HepG2 (cell line): ENCODE measurements around the gene SH3PXD2A. TPM values are rescaled to one million over a fixed set of nuclear protein-coding genes. Genes with fewer than 3 reads are reported as not detected.

ENCODE experiments used
- ATAC-seq: fragments of 200-7000 bp; cut with Tn5 transposase; 3 replicates; pipeline ENCODE4 v1.9.1; 2020; ENCODE audit warnings: mild to moderate bottlenecking, moderate library complexity
- BruUV-seq: library from RNA; stranded (reverse); fragments of 400-500 nt; replicated peaks from 2 replicates; lab custom pipeline; 2021; lab: Mats Ljungman, UMichigan
- CTCF ChIA-PET: fragments of 300-600 bp; formaldehyde crosslinking; extraction: SDS; loops from one replicate; lab custom pipeline; 2021; ENCODE audit warnings: low total read pairs, inconsistent platforms, low intra/inter-chr PET ratio; lab: Yijun Ruan, JAX
- POLR2A ChIA-PET: fragments of 350-600 bp; sonication (Branson Sonifier 250); formaldehyde crosslinking; loops from one replicate; lab custom pipeline; 2020; ENCODE audit warnings: antibody characterized with exemption, inconsistent platforms; lab: Yijun Ruan, JAX
- DNase-seq: peaks from one replicate; pipeline ENCODE4 v3.0.0-alpha.2; 2015; ENCODE audit warnings: low spot score
- FAIRE-seq: peaks from 3 replicates; lab custom pipeline; 2011; peaks lifted over from hg19 to GRCh38; lab: Jason Lieb, UNC
- H2AFZ ChIP-seq: one replicate; pipeline ENCODE4 v1.6.1; 2011; ENCODE audit warnings: low read length, inconsistent platforms
- H3K27ac ChIP-seq: fragments of 300-600 bp; 3 replicates; pipeline ENCODE4 v1.8.0; 2011; ENCODE audit warnings: mixed run types, mild to moderate bottlenecking, mixed read lengths, low read length, inconsistent platforms; ENCODE audit not compliant: insufficient read depth; ENCODE audit errors: extremely low read length
- H3K27me3 ChIP-seq, 2 experiments: fragments of 200-600 bp in 1 of 2; 2 replicates in 1 of 2; 3 replicates in 1 of 2; pipeline versions ENCODE4 v1.6.0 to v1.8.0; 2011; ENCODE audit warnings: low read length in 2 of 2, mild to moderate bottlenecking in 2 of 2, moderate library complexity in 2 of 2, inconsistent platforms in 1 of 2; ENCODE audit not compliant: insufficient read depth in 2 of 2, control insufficient read depth in 1 of 2
- H3K36me3 ChIP-seq, 2 experiments: fragments of 200-600 bp in 1 of 2; replicated peaks in 1 of 2; 2 replicates in 1 of 2; 3 replicates in 1 of 2; pipeline versions ENCODE4 v1.5.1 to v1.8.0; 2011; ENCODE audit warnings: low read length in 2 of 2, inconsistent platforms in 1 of 2; ENCODE audit not compliant: insufficient read depth in 2 of 2, control insufficient read depth in 1 of 2
- H3K4me1 ChIP-seq: 2 replicates; pipeline ENCODE4 v1.5.1; 2012; ENCODE audit warnings: low read length, inconsistent platforms; ENCODE audit not compliant: insufficient read depth
- H3K4me2 ChIP-seq: 2 replicates; pipeline ENCODE4 v1.6.0; 2011; ENCODE audit warnings: low read depth, low read length, inconsistent platforms
- H3K4me3 ChIP-seq, 3 experiments: fragments of 200-600 bp in 1 of 3; sonication (generic), shearing (Covaris generic) in 1 of 3; replicated peaks in 1 of 3; 2 replicates each; pipeline ENCODE4 v1.5.1; 2011 to 2016; ENCODE audit warnings: low read length in 3 of 3, inconsistent platforms in 2 of 3, low read depth in 2 of 3, mild to moderate bottlenecking in 2 of 3, control low read depth in 1 of 3, mixed read lengths in 1 of 3; ENCODE audit not compliant: insufficient read depth in 1 of 3
- H3K79me2 ChIP-seq: one replicate; pipeline ENCODE4 v1.6.1; 2011; ENCODE audit warnings: low read length, inconsistent platforms; ENCODE audit not compliant: insufficient read depth
- H3K9ac ChIP-seq: 2 replicates; pipeline ENCODE4 v1.6.0; 2011; ENCODE audit warnings: mild to moderate bottlenecking, low read depth, low read length, inconsistent platforms; ENCODE audit not compliant: insufficient read depth
- H3K9me3 ChIP-seq: 2 replicates; pipeline ENCODE4 v1.5.1; 2012; ENCODE audit warnings: mild to moderate bottlenecking, low read length
- H4K20me1 ChIP-seq: 2 replicates; pipeline ENCODE4 v1.6.0; 2011; ENCODE audit warnings: inconsistent platforms, mild to moderate bottlenecking, low read length, moderate library complexity; ENCODE audit not compliant: insufficient read depth
- FOSL2 ChIP-seq: sonication (generic); formaldehyde crosslinking; IDR thresholded peaks from 2 replicates; pipeline ENCODE4 v1.4.0; 2020; ENCODE audit warnings: missing genetic modification reagents
- GABPA ChIP-seq, 2 experiments: IDR thresholded peaks; 2 replicates each; pipeline ENCODE4 v1.6.1; 2011 to 2016; ENCODE audit warnings: low read depth in 2 of 2, low read length in 1 of 2, missing biosample characterization in 1 of 2, missing genetic modification characterization in 1 of 2
- GATA4 ChIP-seq: sonication (generic); IDR thresholded peaks from 2 replicates; pipeline ENCODE4 v1.6.1; 2016; ENCODE audit warnings: antibody characterized with exemption, low read depth, borderline replicate concordance
- PHF5A ChIP-seq: IDR thresholded peaks from one replicate; pipeline ENCODE4 v1.6.1; 2018; ENCODE audit warnings: low read depth, missing genetic modification reagents; ENCODE audit not compliant: unreplicated experiment
- RBM22 ChIP-seq: fragments of 200-400 bp; formaldehyde crosslinking; optimal IDR thresholded peaks from 2 replicates; pipeline ENCODE3; 2017; ENCODE audit warnings: mild to moderate bottlenecking, low read length, moderate library complexity
- ZBTB38 ChIP-seq: sonication (generic); formaldehyde crosslinking; IDR thresholded peaks from 2 replicates; pipeline ENCODE4 v1.5.1; 2020; ENCODE audit warnings: mild to moderate bottlenecking, missing genetic modification reagents
- ZC3H13 ChIP-seq: sonication (generic); formaldehyde crosslinking; IDR thresholded peaks from 2 replicates; pipeline ENCODE4 v1.8.1; 2023; ENCODE audit warnings: mild to moderate bottlenecking, missing genetic modification reagents, moderate library complexity
- ZNF326 ChIP-seq: sonication (generic); formaldehyde crosslinking; IDR thresholded peaks from 2 replicates; pipeline ENCODE4 v1.4.0; 2020; ENCODE audit warnings: missing genetic modification reagents, borderline replicate concordance
- ZNF777 ChIP-seq: sonication (generic); formaldehyde crosslinking; IDR thresholded peaks from 2 replicates; pipeline ENCODE4 v1.4.0; 2020; ENCODE audit warnings: missing genetic modification reagents
- WGBS: methylation state at CpG from one replicate; pipeline ENCODE4 v1.1.6; 2017; ENCODE audit warnings: low lambda C conversion rate; 5-methylcytosine and 5-hydroxymethylcytosine counted together
- in situ Hi-C: cut with HindIII; loops from 2 replicates; pipeline ENCODE4 v1.10.0; 2017; ENCODE audit warnings: low pct_unique_long_range_greater_than_20kb; ENCODE audit not compliant: extremely low pct_ligation_motif_present
- intact Hi-C: fragments of 100-400 bp; cut with micrococcal nuclease; formaldehyde crosslinking; loops from one replicate; pipeline ENCODE4 v1.10.0; 2022; ENCODE audit not compliant: unreplicated experiment
- polyA plus RNA-seq, 8 experiments: library from polyadenylated mRNA; depleted of rRNA in 3 of 8; stranded (reverse) in 7 of 8; unstranded in 1 of 8; fragments of >200 nt; fragmentation: Illumina TruSeq in 4 of 8; extraction: Trizol in 4 of 8; gene quantifications; 2 replicates each; pipeline versions ENCODE4 v1.2.1 to v1.2.3, GENCODE V29; 2011 to 2016; ENCODE audit warnings: low read depth in 4 of 8, missing spikeins in 1 of 8, mixed read lengths in 1 of 8; ENCODE audit not compliant: insufficient read depth in 1 of 8
- total RNA-seq, 5 experiments: library from RNA; depleted of rRNA; stranded (reverse); fragments of >200 nt; fragmentation: Illumina TruSeq; extraction: Trizol; gene quantifications; 2 replicates each; pipeline ENCODE4 v1.2.3, GENCODE V29; 2016; ENCODE audit warnings: low read depth in 1 of 5
- TF ChIP-seq, protein P1 (sequence below): sonication (generic); formaldehyde crosslinking; IDR thresholded peaks from 2 replicates; pipeline ENCODE4 v1.5.0; 2020; ENCODE audit warnings: missing genetic modification reagents

The SH3PXD2A gene
- total and polyA plus RNA-seq, 2 of the 13 experiments (the other 11 are each of a cell fraction or from before 2014, with no cell fraction given), result 11.1 to 11.3 TPM

- DNase-seq, result no peak
- H3K4me3 ChIP-seq, result no peak overlapping the region
- TF ChIP-seq ZNF777 (CRISPR knock-in tag) (no peak), RBM22 (peak; percentile 22)
- TF ChIP-seq, all 625 proteins: peak for 1
- Histone ChIP-seq H3K27me3 (no peaks in the 10 kb centered on the region), H4K20me1 (peaks cover 8% of the 10 kb centered on the region; the same call in 1 of the 2 replicates), H3K79me2 (no peaks in the 10 kb centered on the region), H3K4me2 (no peak overlapping the region), H3K9ac (no peak overlapping the region), H3K36me3 (peaks cover 24 to 72% of the 10 kb centered on the region in 2 experiments), H2AFZ (no peak overlapping the region), H3K27ac (no peak overlapping the region), H3K4me1 (peaks cover 18% of the 10 kb centered on the region), H3K9me3 (no peaks in the 10 kb centered on the region)
- intact Hi-C loops, result no loop called here
- WGBS, result 97% methylated on average over 6 of the region's 6 CpGs
- ChIA-PET CTCF (no interaction called here), POLR2A (no interaction called here)
- no TSS peak for BruUV-seq
- no peak for ATAC-seq
- in situ Hi-C loops, result no loop called here
- no peak for FAIRE-seq
Measured at GRCh38 chr10:103708627-103709288, 146.6 kb downstream of the SH3PXD2A start.

DNA sequence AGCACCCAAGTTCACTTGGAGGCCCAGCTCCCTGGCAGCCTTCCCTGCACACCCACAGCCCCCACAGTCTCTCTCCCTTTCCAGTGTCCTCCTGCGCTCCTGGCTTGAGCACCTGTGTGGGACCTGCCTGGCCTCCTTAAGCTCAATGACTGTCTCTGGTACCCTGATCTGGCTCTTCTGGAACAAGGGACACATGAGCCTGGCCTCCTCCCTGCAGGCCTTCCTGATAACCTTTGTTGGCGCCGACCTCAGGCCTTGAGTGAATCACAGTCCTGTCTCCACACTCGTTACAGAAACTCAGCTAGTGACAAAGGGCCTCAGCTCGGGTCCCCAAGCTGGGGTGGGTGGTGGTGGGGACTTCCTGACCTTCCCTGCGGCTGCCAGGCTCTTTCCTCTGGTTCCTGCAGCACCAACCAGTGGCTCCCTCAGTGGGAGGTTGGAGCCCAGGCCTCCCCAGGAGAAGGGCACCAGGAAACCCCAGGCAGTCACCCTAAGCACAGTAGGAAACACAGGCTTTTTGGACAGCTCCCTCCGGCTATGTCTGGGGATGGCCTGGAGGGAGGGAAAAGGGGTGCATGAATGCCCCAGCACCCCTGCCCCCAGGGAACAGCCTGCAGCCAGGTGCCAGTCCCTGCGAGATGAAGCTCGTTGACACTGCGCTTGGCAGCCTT lies 147.3 kb downstream of the SH3PXD2A start:
- WGBS, result 89% methylated on average over 6 of the region's 10 CpGs
- H3K27me3 ChIP-seq, result no peaks in the 10 kb centered on the region
- H3K36me3 ChIP-seq, result peaks cover 24 to 77% of the 10 kb centered on the region in 2 experiments
- in situ Hi-C loops (no loop called here), intact Hi-C loops (no loop called here)
- no peak for FAIRE-seq
- no peaks in the 10 kb centered on the region for H3K9me3 ChIP-seq
- ChIA-PET CTCF (no interaction called here), POLR2A (no interaction called here)
- no TSS peak for BruUV-seq
- H3K27ac ChIP-seq, result no peak overlapping the region
- no peak overlapping the region for H3K9ac ChIP-seq
- DNase-seq, result no peak
- no peak overlapping the region for H3K4me2 ChIP-seq
- peaks cover 5% of the 10 kb centered on the region; the same call in 1 of the 2 replicates for H4K20me1 ChIP-seq
- H3K4me1 ChIP-seq, result peaks cover 11% of the 10 kb centered on the region
- H3K4me3 ChIP-seq, result no peak overlapping the region
- no peaks in the 10 kb centered on the region for H3K79me2 ChIP-seq
- ATAC-seq, result no peak
- no peak overlapping the region for H2AFZ ChIP-seq
- TF ChIP-seq GATA4 (no peak), FOSL2 (CRISPR knock-in tag) (no peak), PHF5A (no peak), ZC3H13 (CRISPR knock-in tag) (no peak), GABPA (IDR thresholded peaks at IDR 0.05; ENCODE audit: low read depth, low read length) (no peak), GABPA (CRISPR knock-in tag; IDR thresholded peaks at IDR 0.05; ENCODE audit: low read depth) (no peak), ZBTB38 (no peak), ZNF326 (CRISPR knock-in tag) (no peak)
- TF ChIP-seq, protein P1, sequence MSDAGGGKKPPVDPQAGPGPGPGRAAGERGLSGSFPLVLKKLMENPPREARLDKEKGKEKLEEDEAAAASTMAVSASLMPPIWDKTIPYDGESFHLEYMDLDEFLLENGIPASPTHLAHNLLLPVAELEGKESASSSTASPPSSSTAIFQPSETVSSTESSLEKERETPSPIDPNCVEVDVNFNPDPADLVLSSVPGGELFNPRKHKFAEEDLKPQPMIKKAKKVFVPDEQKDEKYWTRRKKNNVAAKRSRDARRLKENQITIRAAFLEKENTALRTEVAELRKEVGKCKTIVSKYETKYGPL (CRISPR knock-in tag), result no peak
